ENCODE data around the gene TLR3. TPM values are rescaled to one million over a fixed set of nuclear protein-coding genes. Genes with fewer than 3 reads are reported as not detected.

Gene TLR3
- total and polyA plus RNA-seq, 2 experiments from 2014 or later = 0.54 to 0.68 TPM

DNA sequence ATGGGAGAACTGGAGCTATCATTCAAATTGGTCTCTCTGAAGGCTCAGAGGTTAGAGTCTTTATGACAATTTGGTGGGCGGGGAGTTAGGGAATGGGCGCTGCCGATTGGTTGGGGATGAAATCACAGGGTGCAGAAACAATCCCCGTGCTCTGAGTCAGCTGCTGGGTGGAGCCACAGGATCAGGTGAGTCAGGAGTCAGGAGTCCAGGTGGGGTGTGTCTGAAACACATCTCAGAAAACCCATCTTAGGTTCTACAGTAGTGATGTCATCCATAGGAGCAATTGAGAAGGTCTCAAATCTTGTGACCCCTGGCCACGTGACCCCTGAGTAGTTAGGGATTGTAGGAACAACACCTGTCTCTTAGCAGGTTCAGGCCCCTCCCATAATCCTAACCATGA lies 41.6 kb upstream of the TLR3 start:
- in situ Hi-C loops (cut with MboI) = loop anchor here (10.0 to 25.0 kb wide), 2 partner anchors 383 to 990 kb away; no protein-coding TSS in a partner anchor
- no peak for TF ChIP-seq EZH2phosphoT487 (IDR thresholded peaks at IDR 0.05; ENCODE audit: insufficient read depth, low read depth)
- TF ChIP-seq EZH2 (IDR thresholded peaks at IDR 0.05; ENCODE audit: insufficient read depth, poor library complexity, severe bottlenecking) = no peak

DNA sequence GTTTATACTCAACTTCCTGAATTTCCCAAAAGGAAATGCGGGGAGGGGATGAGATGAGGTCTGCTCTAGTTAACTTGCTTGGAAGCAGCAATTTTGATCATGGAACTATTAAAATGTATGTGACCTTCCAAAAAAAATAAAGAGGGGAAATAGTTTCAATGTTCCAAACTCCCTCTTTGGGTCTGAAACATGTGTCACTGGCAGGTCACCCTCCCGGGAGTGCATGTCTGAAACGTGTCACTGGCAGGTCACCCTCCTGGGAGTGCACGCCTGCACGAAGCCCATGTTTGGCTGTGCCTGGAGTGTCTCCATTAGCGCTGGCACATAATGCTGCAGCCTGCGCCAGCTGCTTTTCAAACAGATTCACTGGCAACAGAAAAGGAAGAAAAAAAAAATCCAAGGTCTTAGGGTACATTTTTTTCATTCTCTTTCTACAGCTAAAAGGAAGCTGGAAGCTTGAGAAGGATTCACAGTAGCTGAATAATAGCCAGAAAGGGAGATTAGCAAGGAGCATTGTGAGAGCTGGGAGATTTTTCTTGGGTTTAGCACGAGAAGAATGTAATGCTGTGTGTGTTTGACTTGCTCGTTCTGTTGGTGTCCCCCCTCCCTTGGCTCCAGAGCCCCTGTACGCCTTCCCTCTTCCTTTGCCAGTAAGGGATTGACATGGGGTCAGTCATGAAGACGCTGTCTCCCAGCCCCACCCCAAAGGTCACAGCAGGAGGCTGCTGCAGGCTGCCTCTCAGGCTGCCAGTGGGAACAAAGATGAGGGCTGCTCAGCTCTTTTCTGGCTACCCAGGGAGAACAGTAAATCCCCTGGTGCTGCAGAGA lies 39.2 kb upstream of the TLR3 start:
- Histone ChIP-seq H2AFZ (no peak overlapping the region), H3K79me2 (ENCODE audit: insufficient read depth) (no peaks in the 10 kb centered on the region), H3K36me3 (ENCODE audit: low read depth) (no peaks in the 10 kb centered on the region), H3K9ac (no peak overlapping the region), H3F3A (ENCODE audit: insufficient read depth) (no peaks in the 10 kb centered on the region), H4K20me1 (ENCODE audit: insufficient read depth) (no peaks in the 10 kb centered on the region), H3K9me2 (ENCODE audit: insufficient read depth) (no peaks in the 10 kb centered on the region), H3K4me3 (no peak overlapping the region), H3K27me3 (replicated peaks; ENCODE audit: insufficient read depth) (peaks cover 34% of the 10 kb centered on the region), H3K4me2 (ENCODE audit: unreplicated experiment) (no peak overlapping the region), H3K4me1 (ENCODE audit: insufficient read depth) (no peaks in the 10 kb centered on the region), H3K27ac (no peak overlapping the region), H3K9me3 (ENCODE audit: low read depth) (no peaks in the 10 kb centered on the region)
- 1 to 3% methylated on average over 11 of the region's 11 CpGs for WGBS, 2 experiments (ENCODE audit: low coverage in 1 of 2, low lambda C conversion rate in 2 of 2, missing lambda C conversion rate in 2 of 2)
- TF ChIP-seq EZH2 (IDR thresholded peaks at IDR 0.05; ENCODE audit: insufficient read depth, poor library complexity, severe bottlenecking) (no peak), EZH2phosphoT487 (IDR thresholded peaks at IDR 0.05; ENCODE audit: insufficient read depth, low read depth) (no peak)
- DNase-seq = peak; percentile 30
- in situ Hi-C loops (cut with MboI) = loop anchor here (10.0 to 25.0 kb wide), 2 partner anchors 385 to 992 kb away; no protein-coding TSS in a partner anchor

More for the DNA sequence above, 41.6 kb upstream of the TLR3 start:
- Histone ChIP-seq H3K36me3 (ENCODE audit: low read depth) (no peaks in the 10 kb centered on the region), H3K9me2 (ENCODE audit: insufficient read depth) (no peaks in the 10 kb centered on the region), H3F3A (ENCODE audit: insufficient read depth) (no peaks in the 10 kb centered on the region), H3K4me2 (ENCODE audit: unreplicated experiment) (no peak overlapping the region), H3K27me3 (replicated peaks; ENCODE audit: insufficient read depth) (peaks cover 30% of the 10 kb centered on the region), H3K79me2 (ENCODE audit: insufficient read depth) (no peaks in the 10 kb centered on the region), H3K9me3 (ENCODE audit: low read depth) (no peaks in the 10 kb centered on the region), H2AFZ (no peak overlapping the region), H3K4me1 (ENCODE audit: insufficient read depth) (no peaks in the 10 kb centered on the region), H3K9ac (no peak overlapping the region), H3K27ac (no peak overlapping the region), H4K20me1 (ENCODE audit: insufficient read depth) (no peaks in the 10 kb centered on the region), H3K4me3 (no peak overlapping the region)
- no peak for DNase-seq
- 54 to 68% methylated on average over 5 of the region's 5 CpGs for WGBS, 2 experiments (ENCODE audit: low coverage in 1 of 2, low lambda C conversion rate in 2 of 2, missing lambda C conversion rate in 2 of 2)

DNA sequence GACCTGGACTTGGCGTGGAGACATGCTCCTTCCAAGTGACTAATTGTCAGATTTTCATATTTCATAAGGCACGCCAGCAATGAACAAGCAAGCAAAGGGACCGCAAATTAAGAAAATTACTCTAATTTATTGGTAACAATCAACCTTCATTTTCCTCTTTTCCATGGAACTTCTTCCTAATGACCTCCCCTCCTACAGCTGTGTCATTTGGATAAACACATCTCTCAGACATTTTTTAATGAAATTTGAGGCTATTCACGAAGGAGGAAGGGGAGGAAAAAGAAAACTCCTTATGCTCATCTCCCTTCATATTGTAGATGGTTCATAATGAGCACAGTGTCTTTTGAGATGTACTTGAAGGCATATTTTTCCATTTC lies 38.6 kb upstream of the TLR3 start:
- TF ChIP-seq EZH2 (IDR thresholded peaks at IDR 0.05; ENCODE audit: insufficient read depth, poor library complexity, severe bottlenecking) = no peak
- no peak for TF ChIP-seq EZH2phosphoT487 (IDR thresholded peaks at IDR 0.05; ENCODE audit: insufficient read depth, low read depth)
- Histone ChIP-seq H2AFZ (no peak overlapping the region), H3K4me2 (ENCODE audit: unreplicated experiment) (no peak overlapping the region), H3K9me3 (ENCODE audit: low read depth) (no peaks in the 10 kb centered on the region), H3K79me2 (ENCODE audit: insufficient read depth) (no peaks in the 10 kb centered on the region), H3K4me1 (ENCODE audit: insufficient read depth) (no peaks in the 10 kb centered on the region), H3K27ac (no peak overlapping the region), H3K9ac (no peak overlapping the region), H3K36me3 (ENCODE audit: low read depth) (no peaks in the 10 kb centered on the region), H3K4me3 (no peak overlapping the region), H3K9me2 (ENCODE audit: insufficient read depth) (no peaks in the 10 kb centered on the region), H3F3A (ENCODE audit: insufficient read depth) (no peaks in the 10 kb centered on the region), H4K20me1 (ENCODE audit: insufficient read depth) (no peaks in the 10 kb centered on the region), H3K27me3 (replicated peaks; ENCODE audit: insufficient read depth) (peaks cover 34% of the 10 kb centered on the region)
- in situ Hi-C loops (cut with MboI) = loop anchor here (25.0 kb wide), 1 partner anchor 993 kb away; no protein-coding TSS in a partner anchor
- WGBS, 2 experiments (ENCODE audit: low coverage in 1 of 2, low lambda C conversion rate in 2 of 2, missing lambda C conversion rate in 2 of 2) = 2 to 7% methylated on average over 4 of the region's 4 CpGs
- no peak for DNase-seq

DNA sequence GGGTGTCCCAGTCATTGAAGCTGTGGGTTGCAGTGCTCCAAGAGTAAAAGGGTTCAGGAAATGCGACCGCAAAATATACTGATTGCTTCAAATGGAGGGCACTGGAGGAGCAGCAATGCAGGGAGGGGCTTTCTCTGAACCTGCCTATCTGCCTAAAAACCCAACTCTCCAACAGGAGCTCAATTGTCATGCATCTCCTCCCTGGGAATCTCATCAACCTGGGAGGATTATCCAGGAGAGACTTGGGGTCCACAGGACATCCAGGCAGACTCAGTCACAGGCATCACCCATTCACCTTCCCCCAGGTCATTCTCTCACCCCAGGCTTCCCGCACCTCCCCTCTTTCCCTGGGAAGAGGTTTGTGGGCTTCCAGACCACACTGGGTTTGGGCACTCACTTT lies 38.2 kb upstream of the TLR3 start:
- no peaks in the 10 kb centered on the region for H3K36me3 ChIP-seq (ENCODE audit: low read depth)
- no peak overlapping the region for H3K4me2 ChIP-seq (ENCODE audit: unreplicated experiment)
- H3K27me3 ChIP-seq (replicated peaks; ENCODE audit: insufficient read depth) = peaks cover 34% of the 10 kb centered on the region
- H3K9me2 ChIP-seq (ENCODE audit: insufficient read depth) = no peaks in the 10 kb centered on the region
- no peaks in the 10 kb centered on the region for H4K20me1 ChIP-seq (ENCODE audit: insufficient read depth)
- H3K4me1 ChIP-seq (ENCODE audit: insufficient read depth) = no peaks in the 10 kb centered on the region
- WGBS, 2 experiments (ENCODE audit: low coverage in 1 of 2, low lambda C conversion rate in 2 of 2, missing lambda C conversion rate in 2 of 2) = 62 to 65% methylated on average over 3 of the region's 3 CpGs
- no peaks in the 10 kb centered on the region for H3F3A ChIP-seq (ENCODE audit: insufficient read depth)
- no peak overlapping the region for H3K4me3 ChIP-seq
- H2AFZ ChIP-seq = no peak overlapping the region
- in situ Hi-C loops (cut with MboI) = loop anchor here (25.0 kb wide), 1 partner anchor 993 kb away; no protein-coding TSS in a partner anchor
- no peaks in the 10 kb centered on the region for H3K79me2 ChIP-seq (ENCODE audit: insufficient read depth)
- DNase-seq = no peak
- no peak overlapping the region for H3K27ac ChIP-seq
- no peak for TF ChIP-seq EZH2phosphoT487 (IDR thresholded peaks at IDR 0.05; ENCODE audit: insufficient read depth, low read depth)
- TF ChIP-seq EZH2 (IDR thresholded peaks at IDR 0.05; ENCODE audit: insufficient read depth, poor library complexity, severe bottlenecking) = no peak
- H3K9me3 ChIP-seq (ENCODE audit: low read depth) = no peaks in the 10 kb centered on the region
- H3K9ac ChIP-seq = no peak overlapping the region

Measured in GM23248 (cell line).